IPS-11a (cell line): ENCODE data around the gene FGF3.

Experiments used
- H3K4me3 ChIP-seq: one replicate; pipeline ENCODE4 v1.5.1; 2013; ENCODE audit warnings: low read depth, low read length, control low read depth

Gene FGF3

DNA sequence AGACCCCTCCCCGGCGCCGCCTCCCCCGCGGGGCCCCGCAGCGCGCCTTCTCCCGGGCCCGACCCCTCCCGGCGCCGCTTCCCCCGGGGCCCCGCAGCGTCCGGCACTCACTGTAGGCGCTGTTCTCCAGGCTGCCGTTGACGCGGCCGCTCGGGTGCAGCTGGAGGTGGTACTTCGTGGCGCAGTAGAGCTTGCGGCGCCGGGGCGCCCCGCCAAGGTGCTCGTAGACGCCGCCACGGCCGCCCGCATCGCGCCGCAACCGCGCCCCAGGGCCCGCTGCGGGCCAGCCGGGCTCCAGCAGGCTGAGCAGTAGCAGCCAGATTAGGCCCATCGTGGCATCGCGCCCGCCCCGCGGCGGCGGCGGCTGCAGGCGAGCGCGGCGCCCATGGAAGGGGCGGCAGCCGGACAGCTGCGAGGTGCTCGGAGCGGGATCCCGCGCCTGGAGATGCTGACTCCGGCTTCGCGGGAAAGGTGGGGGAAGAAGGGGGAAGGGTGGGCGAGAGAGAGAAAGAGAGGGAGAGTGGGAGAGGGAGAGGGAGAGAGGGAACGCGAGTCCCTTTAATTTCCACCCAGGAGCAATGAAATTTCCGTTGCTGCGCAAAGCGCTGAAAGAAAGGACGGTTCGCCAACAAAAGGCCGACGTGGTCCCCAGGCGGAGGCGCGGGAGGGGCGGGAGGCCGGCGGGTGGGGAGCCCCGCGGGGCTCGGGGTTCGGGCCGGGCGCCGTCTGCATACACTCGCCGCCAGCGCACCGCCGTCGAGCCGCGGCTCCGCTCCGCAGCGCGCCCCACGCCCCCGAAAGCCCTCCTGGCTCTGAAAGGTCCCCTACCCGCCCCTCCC, at the start of gene FGF3:
Gene FGF3, minus strand, starts transcription at position 814 of the 839 bp plus-strand sequence. Its CDS starts 483 bp downstream, at position 331.
- H3K4me3 ChIP-seq: no peak within 1 kb of the TSS

DNA sequence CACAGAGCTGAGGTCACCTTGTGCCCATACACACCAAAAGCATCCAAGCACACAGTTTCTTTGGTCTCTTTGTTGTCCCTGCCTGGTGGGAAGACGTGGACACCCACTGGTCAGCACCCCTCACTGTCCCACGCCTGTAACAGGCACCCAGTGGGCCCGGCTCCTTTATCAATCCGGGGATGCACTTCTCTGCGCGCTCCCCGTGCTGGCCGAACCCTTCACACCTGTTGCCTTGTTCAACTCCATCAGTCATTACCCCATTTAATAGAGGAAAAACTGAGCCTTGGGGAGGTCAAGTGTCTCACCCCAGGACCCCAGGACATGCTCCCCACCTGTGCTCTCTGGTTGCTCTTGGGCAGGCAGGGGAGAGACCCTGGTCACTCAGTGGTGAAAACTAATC, 49.7 kb upstream of the FGF3 start:
- no peak overlapping the region for H3K4me3 ChIP-seq

GRCh38 chr11:69868006-69868810, 49.0 kb upstream of the FGF3 start:
- H3K4me3 ChIP-seq: no peak overlapping the region

GRCh38 chr11:69867076-69868005, 48.1 kb upstream of the FGF3 start:
- H3K4me3 ChIP-seq: no peak overlapping the region

GRCh38 chr11:69866648-69867047, 47.4 kb upstream of the FGF3 start:
- H3K4me3 ChIP-seq: no peak overlapping the region

DNA sequence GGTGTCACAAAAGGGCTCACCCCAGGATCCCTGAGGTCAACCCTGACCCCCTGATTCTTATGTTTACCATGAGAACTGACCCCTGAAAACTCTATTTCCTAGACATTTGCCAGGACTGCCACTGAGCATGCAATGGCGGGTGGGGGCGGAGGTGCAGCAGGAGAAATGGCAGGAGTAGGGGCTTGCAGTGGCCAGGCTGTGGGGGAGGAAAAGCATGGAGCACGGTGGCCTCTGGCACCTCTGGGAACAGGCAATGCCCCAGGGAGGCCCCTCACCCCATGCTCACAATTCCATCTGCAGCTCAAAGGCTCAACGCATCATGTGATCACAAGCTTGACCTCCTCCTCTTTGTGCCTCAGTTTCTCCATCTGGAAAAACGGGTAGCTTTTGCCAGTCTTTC, 46.5 kb upstream of the FGF3 start:
- H3K4me3 ChIP-seq: no peak overlapping the region

DNA sequence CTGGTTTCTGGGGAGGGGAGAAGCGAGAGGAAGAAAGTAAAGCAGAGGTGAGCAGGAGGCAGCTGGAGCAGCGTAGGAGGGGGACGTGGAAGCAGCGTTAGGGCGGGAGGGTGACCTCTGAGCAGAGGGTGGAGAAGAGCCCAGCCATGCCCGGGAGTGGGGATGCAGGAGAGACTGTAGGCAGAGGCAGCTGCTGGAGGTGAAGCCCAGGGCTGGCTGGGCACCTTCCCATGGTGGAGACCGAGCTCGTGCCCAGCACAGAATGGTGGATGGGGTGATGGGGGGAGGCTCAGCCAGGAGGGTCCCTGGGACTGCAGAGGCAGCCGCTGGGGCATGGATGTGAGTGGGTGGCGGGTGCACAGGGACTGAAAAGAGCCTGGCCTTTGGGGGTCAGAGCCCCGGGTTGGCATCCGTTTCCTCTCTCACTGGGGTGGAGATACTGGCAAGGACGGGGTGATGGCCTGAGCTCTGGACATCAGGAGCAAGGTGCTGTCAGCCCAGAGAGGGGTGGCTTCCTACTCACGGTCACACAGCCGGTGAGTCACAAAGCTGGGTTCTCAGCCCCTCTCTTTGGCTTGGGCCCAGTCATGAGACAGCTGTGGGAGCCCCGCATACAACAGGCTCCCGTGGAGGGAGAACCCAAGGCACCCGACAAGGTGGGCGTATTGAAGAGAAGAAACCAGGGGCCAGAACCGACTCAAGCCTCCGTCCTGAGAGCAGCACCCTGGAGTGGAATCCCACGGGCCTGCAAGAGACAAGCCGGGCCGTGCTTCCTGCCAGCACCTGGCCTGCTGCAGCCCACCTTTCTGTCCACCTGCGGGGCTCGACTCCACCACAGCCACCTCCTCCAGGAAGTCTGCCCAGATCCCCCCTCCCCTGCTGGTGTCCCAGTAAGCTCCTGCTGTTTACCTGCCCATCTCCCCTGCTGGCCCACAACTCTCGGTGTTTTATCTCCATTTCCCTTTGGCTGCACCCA, 45.8 kb upstream of the FGF3 start:
- no peak overlapping the region for H3K4me3 ChIP-seq

- no peak overlapping the region for H3K4me3 ChIP-seq
Measured at GRCh38 chr11:69863544-69864200, 44.5 kb upstream of the FGF3 start.

GRCh38 chr11:69862797-69863543, 43.8 kb upstream of the FGF3 start:
- no peak overlapping the region for H3K4me3 ChIP-seq

GRCh38 chr11:69862331-69862771, 43.1 kb upstream of the FGF3 start:
- no peak overlapping the region for H3K4me3 ChIP-seq

DNA sequence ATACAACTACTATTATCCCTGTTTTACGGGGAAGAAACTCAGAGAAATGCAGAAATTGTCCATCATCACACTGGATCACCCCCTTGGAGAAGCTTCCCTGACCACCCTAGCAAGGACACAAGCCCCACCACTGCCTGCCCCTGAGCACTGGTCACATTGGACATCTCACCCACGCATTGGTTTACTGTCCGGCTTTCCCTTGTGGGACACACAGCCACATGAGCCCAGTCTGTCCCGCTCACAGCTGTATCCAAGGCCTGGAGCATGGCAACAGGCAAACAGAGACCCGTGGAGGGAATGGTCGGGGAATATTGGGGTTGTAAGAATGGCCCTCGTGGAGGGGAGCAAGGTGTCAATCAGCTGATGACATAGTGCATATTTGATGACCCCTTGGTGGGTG, 42.7 kb upstream of the FGF3 start:
- H3K4me3 ChIP-seq: no peak overlapping the region

DNA sequence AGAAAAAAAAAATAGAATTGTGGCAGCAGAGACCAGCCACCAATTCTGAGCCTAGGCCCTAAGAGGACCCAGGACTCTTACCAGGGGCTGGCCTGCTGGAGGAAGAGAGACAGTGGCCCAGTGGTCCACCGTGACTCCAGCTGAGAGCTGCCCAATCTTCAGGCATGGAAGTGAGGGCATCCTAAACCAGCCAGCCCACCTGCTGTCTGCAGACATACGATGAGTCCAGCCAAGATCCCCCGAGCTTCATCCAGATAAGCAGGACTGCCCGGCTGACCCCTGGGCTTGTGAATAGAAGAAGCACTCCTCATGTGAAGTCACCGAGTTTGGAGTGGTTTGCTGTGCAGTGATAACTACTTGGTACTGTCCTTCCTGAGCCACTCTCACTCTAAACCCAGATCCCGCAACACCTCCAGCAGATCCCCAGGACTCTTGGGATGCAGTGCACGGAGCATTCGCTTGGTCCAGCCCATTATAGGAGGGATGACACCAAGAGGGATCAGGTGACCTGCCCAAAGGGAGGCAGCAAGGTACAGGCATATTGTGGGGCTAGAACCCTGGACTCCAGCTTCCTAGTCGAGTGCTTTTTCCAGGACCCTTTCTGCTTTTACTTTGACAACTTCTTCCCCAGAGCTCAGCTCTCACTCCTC, 41.7 kb upstream of the FGF3 start:
- H3K4me3 ChIP-seq: no peak overlapping the region

DNA sequence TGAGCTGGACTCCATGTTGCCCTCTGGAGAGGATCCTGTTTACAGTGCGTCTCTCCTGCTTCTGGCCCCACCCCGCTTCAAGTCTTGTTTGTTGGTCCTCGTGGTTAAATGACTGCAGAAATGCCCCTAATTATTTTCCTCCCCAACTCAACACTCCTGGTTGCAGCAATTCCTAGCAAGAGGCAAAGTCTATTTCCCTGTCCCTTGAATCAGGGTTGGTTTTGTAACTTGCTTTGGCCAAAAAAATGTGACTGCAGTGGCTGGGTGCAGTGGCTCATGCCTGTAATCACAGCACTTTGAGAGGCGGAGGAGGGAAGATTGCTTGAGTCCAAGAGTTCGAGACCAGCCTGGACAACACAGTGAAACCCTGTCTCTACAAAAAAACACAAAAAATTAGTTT, 41.0 kb upstream of the FGF3 start:
- H3K4me3 ChIP-seq: no peak overlapping the region

DNA sequence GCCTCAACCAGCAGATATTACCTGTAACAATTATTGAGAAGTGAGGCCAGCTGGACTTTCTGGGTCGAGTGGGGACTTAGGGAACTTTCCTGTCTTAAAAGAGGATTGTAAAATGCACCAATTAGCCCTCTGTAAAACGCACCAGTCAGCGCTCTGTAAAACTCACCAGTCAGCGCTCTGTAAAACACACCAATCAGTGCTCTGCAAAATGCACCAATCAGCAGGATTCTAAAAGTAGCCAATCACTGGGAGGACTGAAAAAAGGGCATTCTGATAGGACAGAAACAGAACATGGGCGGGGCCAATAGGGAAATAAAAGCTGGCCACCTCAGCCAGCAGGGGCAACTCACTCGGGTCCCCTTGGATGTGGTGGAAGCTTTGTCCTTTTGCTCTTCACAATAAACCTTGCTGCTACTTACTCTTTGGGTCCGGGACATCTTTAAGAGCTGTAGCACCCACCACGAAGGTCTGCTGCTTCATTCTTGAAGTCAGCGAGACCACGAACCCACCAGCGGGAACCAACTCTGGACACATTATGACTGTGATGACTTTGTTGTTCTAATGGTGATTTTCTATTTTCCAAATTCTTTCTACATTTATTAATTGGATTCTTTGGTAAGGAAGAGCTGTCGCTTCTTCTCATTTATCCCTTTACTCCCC, 40.2 kb upstream of the FGF3 start:
- no peak overlapping the region for H3K4me3 ChIP-seq

DNA sequence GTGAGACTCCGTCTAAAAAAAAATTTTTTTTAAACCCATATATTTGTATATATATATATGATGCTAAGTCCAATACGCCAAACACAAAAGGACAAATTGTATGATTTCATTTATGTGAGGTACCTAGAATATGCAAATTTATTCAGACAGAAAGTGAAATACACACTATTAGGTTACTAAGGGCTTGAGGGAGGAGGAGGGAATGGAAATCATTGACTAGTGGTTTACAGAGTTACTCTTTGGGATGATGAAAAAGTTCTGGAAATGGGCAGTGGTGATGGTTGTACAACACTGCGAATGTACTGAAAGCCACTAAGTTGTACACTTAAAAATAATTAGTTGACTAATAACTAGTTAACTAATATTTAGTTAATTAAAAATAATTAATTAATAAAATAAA, 36.2 kb upstream of the FGF3 start:
- H3K4me3 ChIP-seq: no peak overlapping the region

DNA sequence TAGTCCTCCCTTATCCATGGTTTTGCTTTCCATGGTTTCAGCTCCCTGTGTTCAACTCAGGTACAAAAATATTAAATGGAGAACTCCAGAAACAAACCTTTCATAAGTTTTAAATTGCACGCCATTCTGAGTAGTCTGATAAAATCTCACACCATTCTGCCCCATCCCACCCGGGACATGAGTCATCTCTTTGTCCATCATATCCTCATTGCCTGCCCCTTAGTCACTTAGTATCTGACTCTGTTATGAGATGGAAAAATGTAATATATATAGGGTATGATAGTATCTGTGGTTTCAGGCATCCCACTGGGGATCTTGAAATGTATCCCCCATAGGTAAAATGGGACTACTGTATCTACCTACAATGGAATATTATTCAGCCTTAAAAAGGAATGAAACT, 35.5 kb upstream of the FGF3 start:
- H3K4me3 ChIP-seq: no peak overlapping the region

DNA sequence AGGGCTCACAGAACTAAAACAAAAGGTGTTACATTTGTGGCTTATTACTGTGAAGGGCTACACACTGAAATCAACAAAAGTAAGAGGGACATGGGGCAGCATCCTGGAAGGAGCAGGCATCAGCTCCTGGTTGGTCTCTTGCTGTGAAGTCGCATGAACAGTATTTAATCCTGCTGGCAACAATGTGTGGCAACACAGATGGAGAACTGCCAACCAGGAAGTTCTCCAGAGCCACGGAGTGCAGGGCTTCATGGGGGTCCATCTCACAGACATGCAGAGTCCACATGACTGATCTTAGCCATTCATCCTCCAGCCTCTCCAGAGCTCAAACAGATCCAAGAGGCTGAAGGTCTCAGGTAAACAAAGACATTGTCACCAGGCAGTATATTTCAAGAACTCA, 32.8 kb upstream of the FGF3 start:
- H3K4me3 ChIP-seq: no peak overlapping the region

DNA sequence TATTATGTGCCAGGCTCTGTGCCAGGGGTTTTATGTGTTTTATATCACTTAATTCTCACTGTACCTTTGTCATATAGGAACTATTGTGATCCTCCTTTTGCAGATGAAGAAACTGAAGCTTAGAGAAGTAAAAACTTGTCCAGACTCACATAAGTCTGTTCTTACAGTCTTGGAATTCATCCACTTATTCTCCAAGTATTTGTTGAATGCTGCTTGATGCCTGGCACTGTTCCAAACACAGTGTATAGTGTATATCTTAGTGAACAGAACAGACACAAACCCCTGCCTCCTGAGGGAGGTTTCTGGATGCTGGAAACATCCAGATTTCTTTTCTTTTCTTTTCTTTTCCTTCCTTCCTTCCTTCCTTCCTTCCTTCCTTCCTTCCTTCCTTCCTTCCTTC, 29.0 kb upstream of the FGF3 start:
- no peak overlapping the region for H3K4me3 ChIP-seq
